Activated gamma-delta T cell treated with anti-CD3 and anti-CD28 coated beads, Interleukin-2, amount 50 U/mL, for 16 hours (primary cell): Measurements from ENCODE around the gene TNKS1BP1.
"Not testable (repeated sequence)": the region's sequence is repeated elsewhere in the genome, so short reads cannot be mapped to it uniquely, and the experiment has no call there.

Experiments used
- DNase-seq: peaks from one replicate; pipeline ENCODE4 v3.0.0-alpha.2; 2020; ENCODE audit warnings: low read depth

The TNKS1BP1 gene

GRCh38 chr11:57353446-57353845 is 28.7 kb upstream of the TNKS1BP1 start:
- DNase-seq, result no peak

GRCh38 chr11:57353036-57353435 is 28.3 kb upstream of the TNKS1BP1 start:
- no peak for DNase-seq

GRCh38 chr11:57349491-57350274 is 24.9 kb upstream of the TNKS1BP1 start:
- DNase-seq, result peak; percentile 53

- DNase-seq, result no peak
Observed at GRCh38 chr11:57348636-57349313, 24.0 kb upstream of the TNKS1BP1 start.

- DNase-seq, result no peak
Observed at GRCh38 chr11:57348052-57348451, 23.3 kb upstream of the TNKS1BP1 start.

GRCh38 chr11:57347336-57347735 is 22.6 kb upstream of the TNKS1BP1 start:
- DNase-seq, result no peak

- peak; percentile 53 for DNase-seq
Observed at GRCh38 chr11:57345555-57346211, 20.9 kb upstream of the TNKS1BP1 start.

GRCh38 chr11:57344826-57345225 is 20.1 kb upstream of the TNKS1BP1 start:
- DNase-seq, result no peak

GRCh38 chr11:57343825-57344224 is 19.1 kb upstream of the TNKS1BP1 start:
- DNase-seq, result no peak

- DNase-seq, result no peak
Observed at GRCh38 chr11:57342702-57343101, 17.9 kb upstream of the TNKS1BP1 start.

- DNase-seq, result no peak
Observed at GRCh38 chr11:57341250-57341808, 16.6 kb upstream of the TNKS1BP1 start.

GRCh38 chr11:57340039-57340615 is 15.4 kb upstream of the TNKS1BP1 start:
- no peak for DNase-seq

- no peak for DNase-seq
Observed at GRCh38 chr11:57339328-57339727, 14.6 kb upstream of the TNKS1BP1 start.

GRCh38 chr11:57338142-57338541 is 13.4 kb upstream of the TNKS1BP1 start, which contains the start of gene P2RX3:
TSS of gene P2RX3 (plus strand) at chr11:57338352. CDS start at chr11:57338551, 199 bp downstream.
- DNase-seq, result no peak

GRCh38 chr11:57336856-57337255 is 12.1 kb upstream of the TNKS1BP1 start:
- not testable (repeated sequence) for DNase-seq

GRCh38 chr11:57336111-57336666 is 11.4 kb upstream of the TNKS1BP1 start:
- no peak for DNase-seq

- peak; percentile 76 for DNase-seq
Observed at GRCh38 chr11:57335343-57336110, 10.8 kb upstream of the TNKS1BP1 start, which contains the start of gene SSRP1. TSS of gene SSRP1 (minus strand) at chr11:57335892. CDS start at chr11:57335121, 771 bp downstream.

GRCh38 chr11:57335023-57335342 is 10.2 kb upstream of the TNKS1BP1 start:
- no peak for DNase-seq

GRCh38 chr11:57332694-57333440 is 8.1 kb upstream of the TNKS1BP1 start:
- DNase-seq, result no peak

- no peak for DNase-seq
Observed at GRCh38 chr11:57331720-57332119, 7.0 kb upstream of the TNKS1BP1 start.
